Cardiac fibroblast (primary cell): ENCODE results near the gene ENOX2.

Source experiments
- DNase-seq, 2 donors: peaks; one replicate each; pipeline versions ENCODE4 v3.0.0 to v3.0.0-alpha.2; 2010; ENCODE audit warnings: low read depth in 2 of 2
- H3K4me3 ChIP-seq, 2 donors: replicated peaks in 1 of 2; 1 replicate in 1 of 2; 2 replicates in 1 of 2; pipeline ENCODE4 v1.5.1; 2011; ENCODE audit warnings: low read depth in 2 of 2, low read length in 2 of 2, mild to moderate bottlenecking in 2 of 2, moderate library complexity in 1 of 2
- TF ChIP-seq, protein P1 (sequence below): IDR thresholded peaks from one replicate; pipeline ENCODE4 v1.5.1; 2011; ENCODE audit warnings: low read depth, mild to moderate bottlenecking, low read length, inconsistent platforms

Gene ENOX2

GRCh38 chrX:130770615-130771014, 132.4 kb downstream of the ENOX2 start:
- TF ChIP-seq, protein P1, sequence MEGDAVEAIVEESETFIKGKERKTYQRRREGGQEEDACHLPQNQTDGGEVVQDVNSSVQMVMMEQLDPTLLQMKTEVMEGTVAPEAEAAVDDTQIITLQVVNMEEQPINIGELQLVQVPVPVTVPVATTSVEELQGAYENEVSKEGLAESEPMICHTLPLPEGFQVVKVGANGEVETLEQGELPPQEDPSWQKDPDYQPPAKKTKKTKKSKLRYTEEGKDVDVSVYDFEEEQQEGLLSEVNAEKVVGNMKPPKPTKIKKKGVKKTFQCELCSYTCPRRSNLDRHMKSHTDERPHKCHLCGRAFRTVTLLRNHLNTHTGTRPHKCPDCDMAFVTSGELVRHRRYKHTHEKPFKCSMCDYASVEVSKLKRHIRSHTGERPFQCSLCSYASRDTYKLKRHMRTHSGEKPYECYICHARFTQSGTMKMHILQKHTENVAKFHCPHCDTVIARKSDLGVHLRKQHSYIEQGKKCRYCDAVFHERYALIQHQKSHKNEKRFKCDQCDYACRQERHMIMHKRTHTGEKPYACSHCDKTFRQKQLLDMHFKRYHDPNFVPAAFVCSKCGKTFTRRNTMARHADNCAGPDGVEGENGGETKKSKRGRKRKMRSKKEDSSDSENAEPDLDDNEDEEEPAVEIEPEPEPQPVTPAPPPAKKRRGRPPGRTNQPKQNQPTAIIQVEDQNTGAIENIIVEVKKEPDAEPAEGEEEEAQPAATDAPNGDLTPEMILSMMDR = no peak
- peak; percentile 78 to 83 for DNase-seq
- H3K4me3 ChIP-seq = no peak overlapping the region

DNA sequence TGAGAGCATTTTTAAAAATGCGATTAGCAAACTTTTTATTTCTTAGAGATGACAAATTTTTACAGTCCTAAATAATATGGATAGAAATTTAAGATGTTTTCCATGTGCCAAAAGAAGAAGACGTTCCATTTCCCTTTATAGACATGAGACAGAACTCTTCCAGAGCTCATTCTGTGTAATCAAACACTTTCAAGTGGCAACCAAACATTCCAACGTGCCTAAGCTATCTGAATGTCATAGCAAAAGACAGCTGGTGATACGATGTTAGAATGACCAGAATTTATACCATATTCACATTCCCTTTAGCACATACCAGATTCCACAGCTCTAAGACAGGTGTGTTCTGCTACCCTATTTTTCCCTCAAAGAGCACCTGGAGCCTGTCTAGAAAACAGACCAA, 133.2 kb downstream of the ENOX2 start:
- TF ChIP-seq, protein P1 = no peak
- DNase-seq = no peak
- no peak overlapping the region for H3K4me3 ChIP-seq

GRCh38 chrX:130758072-130758471, 144.9 kb downstream of the ENOX2 start:
- TF ChIP-seq, protein P1 = no peak
- no peak for DNase-seq
- H3K4me3 ChIP-seq = no peak overlapping the region

GRCh38 chrX:130756233-130756632, 146.8 kb downstream of the ENOX2 start:
- H3K4me3 ChIP-seq = no peak overlapping the region
- no peak for DNase-seq
- TF ChIP-seq, protein P1 = no peak

DNA sequence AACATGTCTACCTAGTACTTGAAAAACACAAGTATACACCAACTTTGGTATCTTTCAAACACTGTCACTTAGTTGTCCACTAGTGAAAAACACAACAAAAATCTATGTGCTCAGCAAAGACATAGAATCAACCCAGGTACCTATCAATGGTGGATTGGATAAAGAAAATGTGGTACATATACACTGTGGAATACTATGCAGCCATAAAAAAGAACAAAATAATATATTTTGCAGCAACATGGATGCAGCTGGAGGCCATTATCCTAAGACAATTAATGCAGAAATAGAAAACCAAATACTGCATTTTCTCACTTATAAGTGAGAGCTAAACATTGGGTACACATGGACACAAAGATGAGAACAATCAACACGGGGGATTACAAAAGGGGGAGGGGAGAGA, 148.7 kb downstream of the ENOX2 start:
- no peak overlapping the region for H3K4me3 ChIP-seq
- DNase-seq = no peak
- TF ChIP-seq, protein P1 = no peak

GRCh38 chrX:130746709-130747342, 156.2 kb downstream of the ENOX2 start:
- no peak overlapping the region for H3K4me3 ChIP-seq
- peak; percentile 24 to 54 for DNase-seq
- TF ChIP-seq, protein P1 = no peak

- no peak for DNase-seq
- TF ChIP-seq, protein P1 = no peak
- H3K4me3 ChIP-seq = no peak overlapping the region
Measured at GRCh38 chrX:130746077-130746476, 156.9 kb downstream of the ENOX2 start.
